ENCODE measurements around the gene NUP188.

DNA sequence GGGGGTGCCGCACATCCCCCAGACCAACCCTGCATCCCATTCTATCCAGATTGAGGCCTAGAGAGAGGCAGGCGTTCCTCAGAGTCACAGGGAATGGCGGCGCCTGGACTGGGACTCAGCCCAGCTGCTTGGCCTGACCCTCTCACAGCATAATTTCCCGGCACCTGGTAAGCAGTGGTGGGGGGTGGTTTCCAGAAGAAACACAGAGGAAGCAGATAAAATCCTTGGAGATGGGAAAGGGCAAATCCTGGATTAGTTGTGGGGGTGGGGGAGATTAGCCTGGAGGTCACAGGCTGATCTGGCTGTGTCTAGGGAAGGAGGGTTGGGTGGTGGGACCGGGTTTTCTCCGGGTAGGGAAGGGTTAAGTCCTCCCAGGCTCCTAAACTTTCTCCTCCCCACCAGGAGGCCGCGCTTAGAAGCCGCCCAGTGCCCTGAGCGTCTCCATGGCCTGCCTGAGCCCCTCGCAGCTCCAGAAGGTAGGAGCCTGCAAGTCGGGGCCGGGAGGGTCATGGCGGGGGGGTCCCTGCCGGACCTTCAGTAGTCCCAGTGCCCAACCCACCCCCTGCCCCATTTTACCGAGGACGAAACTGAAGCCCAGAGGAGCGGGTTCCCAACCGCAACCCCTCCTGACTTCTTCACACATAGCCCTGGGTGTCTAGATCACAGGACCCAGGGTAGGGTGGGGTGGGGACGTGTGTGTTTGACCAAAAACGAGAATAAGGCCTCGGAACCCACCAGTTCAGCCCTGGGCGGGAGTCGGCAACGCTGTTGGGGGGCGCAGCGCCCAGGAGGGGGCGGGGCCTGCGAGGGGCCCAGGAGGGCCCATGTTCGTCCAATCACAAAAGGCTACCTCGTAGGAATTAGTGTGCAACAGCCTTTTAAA lies 25.4 kb upstream of the NUP188 start:
- TF ChIP-seq, protein P1, sequence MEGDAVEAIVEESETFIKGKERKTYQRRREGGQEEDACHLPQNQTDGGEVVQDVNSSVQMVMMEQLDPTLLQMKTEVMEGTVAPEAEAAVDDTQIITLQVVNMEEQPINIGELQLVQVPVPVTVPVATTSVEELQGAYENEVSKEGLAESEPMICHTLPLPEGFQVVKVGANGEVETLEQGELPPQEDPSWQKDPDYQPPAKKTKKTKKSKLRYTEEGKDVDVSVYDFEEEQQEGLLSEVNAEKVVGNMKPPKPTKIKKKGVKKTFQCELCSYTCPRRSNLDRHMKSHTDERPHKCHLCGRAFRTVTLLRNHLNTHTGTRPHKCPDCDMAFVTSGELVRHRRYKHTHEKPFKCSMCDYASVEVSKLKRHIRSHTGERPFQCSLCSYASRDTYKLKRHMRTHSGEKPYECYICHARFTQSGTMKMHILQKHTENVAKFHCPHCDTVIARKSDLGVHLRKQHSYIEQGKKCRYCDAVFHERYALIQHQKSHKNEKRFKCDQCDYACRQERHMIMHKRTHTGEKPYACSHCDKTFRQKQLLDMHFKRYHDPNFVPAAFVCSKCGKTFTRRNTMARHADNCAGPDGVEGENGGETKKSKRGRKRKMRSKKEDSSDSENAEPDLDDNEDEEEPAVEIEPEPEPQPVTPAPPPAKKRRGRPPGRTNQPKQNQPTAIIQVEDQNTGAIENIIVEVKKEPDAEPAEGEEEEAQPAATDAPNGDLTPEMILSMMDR (IDR thresholded peaks at IDR 0.05; ENCODE audit: poor library complexity): no peak
- TF ChIP-seq EZH2phosphoT487 (IDR thresholded peaks at IDR 0.05; ENCODE audit: low read depth, severe bottlenecking, unreplicated experiment) (no peak), EZH2 (IDR thresholded peaks at IDR 0.05; ENCODE audit: borderline replicate concordance) (no peak)

Data from hepatocyte (in vitro differentiated cells).